GM21717 (cell line): ENCODE measurements around the gene UBE2M.
"Not testable (repeated sequence)": the region's sequence is repeated elsewhere in the genome, so short reads cannot be mapped to it uniquely, and the experiment has no call there.

Experiments used
- ATAC-seq: cut with Tn5 transposase; IDR thresholded peaks from one replicate; pipeline ENCODE4 v1.9.1; 2021; ENCODE audit warnings: mild to moderate bottlenecking, moderate library complexity; ENCODE audit not compliant: unreplicated experiment

The UBE2M gene

DNA sequence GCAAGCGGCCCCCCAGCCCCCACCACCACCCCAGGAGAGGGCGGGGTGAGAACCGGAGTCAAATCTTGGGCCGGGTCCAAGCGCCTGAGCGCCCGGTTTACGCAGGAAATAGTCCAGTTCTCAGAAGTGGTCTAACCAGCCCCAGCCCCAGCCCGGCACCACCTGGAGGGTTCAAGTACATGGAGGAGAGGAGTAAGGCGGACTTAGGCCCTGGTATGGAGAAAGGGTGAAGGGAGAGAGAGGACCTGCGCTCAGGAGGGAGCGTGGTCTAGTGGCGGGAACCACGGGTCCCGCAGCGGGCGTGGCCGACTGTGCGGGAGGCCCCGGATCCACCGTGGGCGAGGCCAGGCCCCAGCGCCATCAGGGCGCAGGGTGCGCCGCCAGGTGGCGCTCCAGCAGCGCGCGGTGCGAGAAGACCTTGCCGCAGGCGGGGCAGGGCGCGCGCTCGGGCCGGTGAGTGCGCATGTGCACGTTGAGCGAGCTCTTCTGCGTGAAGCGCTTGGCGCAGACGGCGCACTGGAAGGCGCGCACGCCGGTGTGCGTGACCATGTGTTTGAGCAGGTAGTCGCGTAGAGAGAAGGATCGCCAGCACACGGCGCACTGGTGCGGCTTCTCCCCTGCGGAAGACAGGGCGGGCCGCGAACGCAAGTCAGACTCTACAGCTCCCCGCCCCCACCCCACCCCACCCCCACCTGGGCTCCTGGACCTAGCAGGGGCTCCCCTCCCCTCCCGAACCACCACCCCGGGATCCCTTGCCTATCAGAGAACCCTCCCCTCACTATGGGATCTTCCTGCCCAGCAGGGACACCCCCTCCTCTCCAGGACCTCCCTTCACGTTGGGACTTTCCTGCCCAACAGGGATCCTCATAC lies 44.5 kb downstream of the UBE2M start:
- ATAC-seq, result peak; percentile 43

DNA sequence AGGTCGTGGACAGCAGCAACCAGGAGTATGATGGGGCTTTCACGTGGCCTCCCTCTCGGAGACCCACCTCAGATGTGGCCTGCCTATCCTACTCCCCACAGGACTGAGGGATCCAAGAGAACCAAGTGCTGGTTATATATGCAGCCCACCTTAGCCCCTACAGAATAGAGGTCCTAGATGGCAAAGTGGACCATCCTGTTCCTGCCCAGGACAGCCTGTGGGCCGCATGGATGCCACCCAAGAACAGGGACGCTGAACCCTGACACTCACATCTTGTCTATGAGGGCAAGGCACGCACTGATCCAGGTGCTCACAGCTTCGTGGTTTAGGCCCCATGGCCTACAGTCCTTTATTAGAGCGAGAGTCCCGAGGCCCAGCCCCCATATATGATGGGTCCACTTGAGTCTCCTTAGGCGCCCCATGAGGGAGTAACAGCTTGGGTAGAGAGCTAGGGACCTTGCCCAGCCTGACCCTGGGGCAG lies 45.2 kb downstream of the UBE2M start:
- ATAC-seq, result no peak

DNA sequence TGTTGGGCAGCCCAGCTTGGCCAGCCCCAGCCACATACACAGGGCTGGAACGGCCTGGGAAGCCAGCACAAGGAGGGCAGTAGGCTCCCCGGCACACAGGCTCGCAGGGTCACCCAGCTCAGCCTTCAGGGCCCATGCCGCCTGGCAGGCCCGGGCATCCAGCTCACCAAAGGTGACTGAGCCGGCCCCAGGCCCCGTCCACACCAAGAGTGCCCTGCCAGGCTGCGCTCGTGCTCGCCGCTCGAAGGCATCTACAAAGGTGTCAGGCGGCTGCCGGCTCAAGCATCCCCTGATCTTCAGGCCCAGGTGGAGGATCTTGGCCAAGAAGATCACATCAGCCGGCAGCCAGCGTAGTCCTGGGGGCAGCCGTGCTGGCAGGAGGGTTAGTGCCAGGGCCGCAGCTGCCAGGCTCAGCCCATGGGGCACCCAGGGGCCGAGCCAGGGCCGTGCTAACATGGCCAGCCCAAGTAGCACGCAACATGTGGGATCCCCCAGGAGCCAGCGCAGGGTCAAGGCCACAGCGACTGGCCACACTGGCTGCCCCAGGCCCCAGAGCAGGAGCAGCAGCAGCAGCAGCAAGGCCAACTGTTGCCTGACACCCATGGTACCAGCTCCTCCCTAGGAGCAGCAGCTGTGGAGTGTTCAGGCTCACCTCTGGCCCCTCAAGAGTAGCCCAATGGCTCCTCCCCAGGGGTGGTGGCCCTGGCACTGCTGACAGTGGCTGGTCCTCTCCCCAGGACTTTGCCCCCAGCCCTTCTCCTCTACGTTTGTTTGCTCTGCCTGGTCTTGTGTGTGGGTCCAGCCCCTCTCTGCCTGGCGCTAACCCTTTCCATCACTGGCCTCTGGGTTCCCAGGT lies 46.8 kb downstream of the UBE2M start, which contains the start of gene SLC27A5:
SLC27A5 (minus strand) TSS at position 640 of the 856 bp plus-strand sequence; CDS start at position 603, 37 bp downstream.
- no peak for ATAC-seq

DNA sequence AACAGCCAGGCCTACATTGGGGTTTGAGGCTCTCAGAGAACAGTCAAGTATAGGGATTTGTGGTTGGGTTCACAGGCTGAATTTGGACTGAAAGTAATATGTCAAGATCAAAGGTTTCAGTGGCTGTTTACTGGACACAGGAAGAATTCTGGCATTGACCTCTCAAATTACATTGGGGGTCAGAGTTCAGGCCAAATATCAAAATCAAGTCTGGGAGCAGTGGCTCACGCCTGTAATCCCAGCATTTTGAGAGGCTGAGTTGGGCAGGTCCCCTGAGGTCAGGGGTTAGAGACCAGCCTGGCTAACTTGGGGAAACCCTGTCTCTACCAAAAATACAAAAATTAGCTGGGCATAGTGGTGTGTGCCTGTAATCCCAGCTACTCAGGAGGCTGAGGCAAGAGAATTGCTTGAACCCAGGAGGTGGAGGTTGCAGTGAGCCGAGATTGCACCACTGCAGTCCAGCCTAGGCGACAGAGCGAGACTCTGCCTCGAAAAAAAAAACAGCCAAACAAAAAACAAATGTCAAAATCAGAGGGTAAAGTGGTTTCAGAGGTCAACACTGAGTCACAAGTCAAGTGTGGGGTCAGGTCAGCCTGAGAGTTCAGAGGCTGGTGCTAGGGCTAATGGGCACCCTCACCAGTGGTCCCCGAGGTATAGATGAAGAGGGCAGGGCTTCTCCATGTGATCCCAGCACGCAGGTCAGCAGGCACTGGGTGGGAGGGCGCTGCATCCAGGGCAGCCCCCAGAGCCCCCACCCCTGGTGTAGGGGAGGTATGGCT lies 48.1 kb downstream of the UBE2M start:
- ATAC-seq, result no peak

DNA sequence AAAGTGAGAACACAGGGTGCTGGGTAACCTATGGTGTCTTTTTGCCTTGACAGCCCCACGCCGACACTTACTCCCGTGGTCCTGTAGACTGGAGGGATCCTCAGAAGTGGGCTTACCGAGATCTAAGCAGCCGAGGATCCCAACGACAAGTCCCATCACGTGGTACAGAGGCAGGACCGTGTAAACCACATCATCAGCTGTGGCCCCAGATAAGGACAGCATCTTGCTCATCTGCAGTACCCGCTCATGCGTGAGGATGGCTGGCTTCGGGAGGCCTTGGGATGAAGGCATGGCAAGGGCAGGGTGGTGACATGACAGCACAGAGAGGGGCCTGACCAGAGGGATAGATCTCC lies 48.7 kb downstream of the UBE2M start:
- no peak for ATAC-seq

DNA sequence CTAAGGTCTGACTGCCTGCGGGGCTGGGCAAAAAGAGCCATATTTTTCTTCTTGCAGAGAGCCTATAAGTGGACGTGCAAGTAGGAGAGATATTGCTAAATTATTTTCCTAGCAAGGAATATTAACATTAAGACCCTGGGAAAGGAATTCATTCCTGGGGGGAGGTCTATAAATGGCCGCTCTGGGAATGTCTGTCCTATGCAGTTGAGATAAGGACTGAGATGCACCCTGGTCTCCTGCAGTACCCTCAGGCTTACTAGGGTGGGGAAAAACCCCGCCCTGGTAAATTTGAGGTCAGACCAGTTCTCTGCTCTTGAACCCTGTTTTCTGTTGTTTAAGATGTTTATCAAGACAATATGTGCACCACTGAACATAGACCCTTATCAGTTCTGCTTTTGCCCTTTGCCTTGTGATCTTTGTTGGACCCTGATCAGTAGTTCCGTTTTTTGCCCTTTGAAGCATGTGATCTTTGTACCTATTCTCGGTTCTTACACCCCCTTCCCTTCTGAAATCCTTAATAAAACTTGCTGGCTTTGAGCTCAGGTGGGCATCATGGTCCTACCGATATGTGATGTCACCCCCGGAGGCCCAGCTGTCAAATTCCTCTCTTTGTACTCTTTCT lies 50.7 kb downstream of the UBE2M start:
- ATAC-seq, result not testable (repeated sequence)
